Type B pancreatic cell (in vitro differentiated cells): Measurements from ENCODE around the gene CDS1. TPM values are rescaled to one million over a fixed set of nuclear protein-coding genes. Genes with fewer than 3 reads are reported as not detected.

Experiments
- DNase-seq: peaks from one replicate; pipeline ENCODE4 v3.0.0; 2021; ENCODE audit warnings: mixed read lengths; ENCODE audit not compliant: unreplicated experiment; ENCODE audit errors: extremely low spot score
- H3K27ac Mint-ChIP-seq: 2 replicates; pipeline ENCODE4 v1.8.0; 2021; ENCODE audit warnings: mild to moderate bottlenecking, mixed read lengths
- H3K27me3 Mint-ChIP-seq: 2 replicates; pipeline ENCODE4 v1.8.0; 2021; ENCODE audit warnings: mixed read lengths
- H3K36me3 Mint-ChIP-seq: 2 replicates; pipeline ENCODE4 v1.8.0; 2021; ENCODE audit warnings: mixed read lengths
- H3K4me1 Mint-ChIP-seq: one replicate; pipeline ENCODE4 v1.8.0; 2021; ENCODE audit warnings: mixed read lengths; ENCODE audit not compliant: unreplicated experiment
- H3K4me3 Mint-ChIP-seq: 2 replicates; pipeline ENCODE4 v1.8.0; 2021; ENCODE audit warnings: mild to moderate bottlenecking, mixed read lengths
- H3K9me3 Mint-ChIP-seq: 2 replicates; pipeline ENCODE4 v1.8.0; 2021; ENCODE audit warnings: mixed read lengths
- total RNA-seq: library from RNA; stranded (reverse); gene quantifications from 2 replicates; pipeline ENCODE4 v1.2.1, GENCODE V29; 2021; ENCODE audit warnings: low replicate concordance
- TF ChIP-seq, protein P1 (sequence below): fragments of 200-600 bp; sonication (generic); conservative IDR thresholded peaks from 2 replicates; pipeline ENCODE4 v1.5.0; 2021; ENCODE audit warnings: antibody characterized with exemption, mild to moderate bottlenecking

Gene CDS1
- total RNA-seq, 1 donor from 2014 or later = 15.1 TPM

DNA sequence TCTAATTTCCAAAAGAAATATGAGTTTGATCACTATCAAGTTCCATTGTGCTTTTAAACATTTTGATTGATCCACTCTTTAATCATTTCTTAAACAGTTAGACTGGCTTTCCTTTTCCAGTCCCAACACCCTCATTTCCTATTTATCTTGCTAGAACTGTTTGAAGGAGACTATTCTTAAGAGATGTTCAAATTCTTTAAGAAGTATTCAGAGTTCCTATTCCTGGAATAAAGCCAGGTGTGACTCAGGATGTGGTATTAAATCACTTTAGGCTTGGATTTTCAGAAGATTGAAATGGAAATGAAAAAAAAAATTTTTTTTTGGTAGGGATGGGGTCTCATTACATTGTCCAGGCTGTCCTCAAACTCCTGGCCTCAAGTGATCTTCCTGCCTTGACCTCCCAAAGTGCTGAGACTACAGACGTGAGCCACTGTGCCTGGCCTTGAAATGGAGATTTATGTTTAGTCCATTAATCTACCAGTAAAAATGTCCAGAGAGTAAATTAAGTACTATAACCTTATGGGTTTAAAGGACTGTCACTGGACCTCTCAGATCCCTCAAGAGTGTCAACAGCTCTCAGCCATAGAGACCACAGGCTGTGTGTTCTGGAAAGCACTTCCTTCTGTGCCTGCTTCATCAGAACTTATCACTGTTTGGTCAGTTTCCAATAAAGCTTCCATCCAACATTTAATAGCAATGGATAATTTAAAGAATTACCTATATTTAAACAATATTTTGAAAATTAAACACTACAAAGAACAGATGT lies 90.7 kb downstream of the CDS1 start:
- H3K27me3 Mint-ChIP-seq = no peaks in the 10 kb centered on the region
- TF ChIP-seq, protein P1, sequence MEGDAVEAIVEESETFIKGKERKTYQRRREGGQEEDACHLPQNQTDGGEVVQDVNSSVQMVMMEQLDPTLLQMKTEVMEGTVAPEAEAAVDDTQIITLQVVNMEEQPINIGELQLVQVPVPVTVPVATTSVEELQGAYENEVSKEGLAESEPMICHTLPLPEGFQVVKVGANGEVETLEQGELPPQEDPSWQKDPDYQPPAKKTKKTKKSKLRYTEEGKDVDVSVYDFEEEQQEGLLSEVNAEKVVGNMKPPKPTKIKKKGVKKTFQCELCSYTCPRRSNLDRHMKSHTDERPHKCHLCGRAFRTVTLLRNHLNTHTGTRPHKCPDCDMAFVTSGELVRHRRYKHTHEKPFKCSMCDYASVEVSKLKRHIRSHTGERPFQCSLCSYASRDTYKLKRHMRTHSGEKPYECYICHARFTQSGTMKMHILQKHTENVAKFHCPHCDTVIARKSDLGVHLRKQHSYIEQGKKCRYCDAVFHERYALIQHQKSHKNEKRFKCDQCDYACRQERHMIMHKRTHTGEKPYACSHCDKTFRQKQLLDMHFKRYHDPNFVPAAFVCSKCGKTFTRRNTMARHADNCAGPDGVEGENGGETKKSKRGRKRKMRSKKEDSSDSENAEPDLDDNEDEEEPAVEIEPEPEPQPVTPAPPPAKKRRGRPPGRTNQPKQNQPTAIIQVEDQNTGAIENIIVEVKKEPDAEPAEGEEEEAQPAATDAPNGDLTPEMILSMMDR = no peak
- no peak overlapping the region for H3K27ac Mint-ChIP-seq
- H3K36me3 Mint-ChIP-seq = peaks cover 30% of the 10 kb centered on the region
- DNase-seq = no peak
- H3K9me3 Mint-ChIP-seq = no peaks in the 10 kb centered on the region
- H3K4me3 Mint-ChIP-seq = no peak overlapping the region
- no peaks in the 10 kb centered on the region for H3K4me1 Mint-ChIP-seq

DNA sequence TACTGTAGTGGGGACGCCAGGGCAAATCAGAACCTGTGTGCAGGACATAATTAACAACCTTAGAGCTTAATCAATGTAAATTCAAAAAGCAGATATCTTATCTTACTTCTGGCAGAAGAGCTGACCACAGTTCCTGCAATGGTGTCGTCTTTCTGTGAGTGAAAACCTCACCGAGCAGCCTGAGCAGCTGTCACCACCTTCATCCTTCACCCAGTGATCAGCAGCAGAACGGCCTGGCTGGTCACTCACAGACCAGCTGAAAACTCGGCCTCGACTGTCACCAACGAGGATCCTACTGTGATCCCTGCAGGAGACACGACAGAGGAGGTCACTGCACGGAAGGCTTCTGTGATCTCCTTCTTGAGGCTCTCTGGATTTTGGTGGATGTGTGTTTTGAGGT lies 94.2 kb downstream of the CDS1 start:
- Mint-ChIP-seq H3K27me3 (no peaks in the 10 kb centered on the region), H3K4me3 (no peak overlapping the region), H3K27ac (no peak overlapping the region), H3K4me1 (peaks cover 7% of the 10 kb centered on the region), H3K9me3 (no peaks in the 10 kb centered on the region), H3K36me3 (peaks cover 44% of the 10 kb centered on the region)
- DNase-seq = no peak
- TF ChIP-seq, protein P1 = no peak

DNA sequence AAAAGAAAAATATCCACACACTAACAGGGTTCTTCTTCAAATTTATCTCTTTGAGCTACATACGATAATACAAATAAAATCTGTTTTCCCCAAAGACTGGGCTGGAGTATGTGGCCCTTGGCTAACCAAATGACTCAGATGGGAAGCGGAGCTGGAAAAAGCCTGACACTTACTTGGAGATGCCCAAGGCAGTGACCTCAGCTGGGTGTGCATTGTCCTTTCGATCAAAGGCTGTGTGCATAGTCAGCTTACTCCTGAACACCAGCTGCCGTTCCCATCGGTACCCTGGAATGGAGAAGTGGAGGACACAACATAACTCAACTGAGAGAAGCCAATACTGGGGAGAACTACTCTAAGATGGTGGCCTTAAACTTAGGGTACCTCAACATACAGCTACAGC lies 95.1 kb downstream of the CDS1 start:
- Mint-ChIP-seq H3K36me3 (peaks cover 44% of the 10 kb centered on the region), H3K4me1 (peaks cover 7% of the 10 kb centered on the region), H3K27ac (no peak overlapping the region), H3K27me3 (no peaks in the 10 kb centered on the region), H3K4me3 (no peak overlapping the region), H3K9me3 (no peaks in the 10 kb centered on the region)
- no peak for DNase-seq
- TF ChIP-seq, protein P1 = no peak

DNA sequence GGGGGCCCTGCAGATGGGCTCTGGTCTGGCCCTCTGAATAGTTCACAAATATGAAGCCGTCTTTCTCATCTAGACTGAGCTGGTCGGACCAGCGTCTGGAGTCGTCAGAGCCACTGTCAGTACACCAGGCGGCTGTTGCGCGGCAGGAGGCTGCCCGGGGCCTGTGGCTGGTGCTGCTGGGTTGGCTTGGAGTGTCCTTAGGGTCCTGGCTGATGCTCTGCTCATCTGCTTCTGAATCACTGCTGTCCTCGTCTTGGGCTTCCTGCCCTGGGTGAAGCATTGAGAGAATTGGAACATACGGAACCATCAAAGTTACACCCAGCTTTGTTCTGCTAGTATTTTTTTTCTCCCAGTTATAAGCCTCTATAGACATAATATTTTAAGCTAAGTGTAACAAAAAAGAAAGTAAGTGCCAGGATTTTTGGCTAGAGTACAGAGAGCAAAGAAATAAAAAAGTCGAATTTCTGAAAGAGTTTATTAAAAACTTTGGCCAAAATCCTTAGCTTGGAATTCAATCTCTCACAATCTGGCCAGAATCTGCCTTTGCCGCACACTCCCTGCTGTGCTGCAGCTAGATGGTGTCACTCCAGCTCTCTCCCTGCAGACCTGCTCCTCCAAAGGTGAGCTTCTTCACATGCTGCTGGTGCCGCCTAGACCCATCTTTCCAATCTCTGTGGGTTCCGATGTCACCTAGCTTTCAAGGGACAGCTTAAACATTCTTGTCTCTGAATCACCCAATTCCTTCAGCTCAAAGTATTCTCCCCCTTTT lies 96.2 kb downstream of the CDS1 start:
- Mint-ChIP-seq H3K27me3 (no peaks in the 10 kb centered on the region), H3K4me3 (no peak overlapping the region), H3K27ac (no peak overlapping the region), H3K36me3 (peaks cover 51% of the 10 kb centered on the region), H3K9me3 (no peaks in the 10 kb centered on the region), H3K4me1 (peaks cover 7% of the 10 kb centered on the region)
- TF ChIP-seq, protein P1 = no peak
- no peak for DNase-seq

DNA sequence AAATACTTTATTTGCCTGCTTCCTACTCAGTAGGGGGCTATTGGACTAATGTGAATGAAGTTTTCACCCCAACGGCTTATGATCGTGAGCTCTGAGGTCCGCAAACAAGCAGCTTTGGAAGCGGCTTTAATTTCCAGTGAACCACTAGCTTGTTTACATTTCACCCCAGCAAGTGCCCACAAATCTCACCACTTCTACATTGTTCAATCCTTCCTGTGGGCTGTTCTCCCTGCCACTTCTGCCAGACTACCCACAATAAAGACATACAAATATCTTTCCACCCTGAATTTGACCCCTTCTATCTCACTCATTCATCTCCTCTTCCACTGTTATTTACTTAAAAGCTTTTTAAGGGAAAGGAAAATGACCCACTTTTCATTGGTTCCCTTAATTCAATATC lies 98.0 kb downstream of the CDS1 start:
- TF ChIP-seq, protein P1 = no peak
- Mint-ChIP-seq H3K27ac (peak overlapping the region; percentile 24), H3K4me1 (peaks cover 7% of the 10 kb centered on the region), H3K27me3 (no peaks in the 10 kb centered on the region), H3K4me3 (no peak overlapping the region), H3K9me3 (no peaks in the 10 kb centered on the region), H3K36me3 (peaks cover 46% of the 10 kb centered on the region)
- DNase-seq = no peak
